K562 (cell line): ENCODE results near the gene RGS14. TPM values are rescaled to one million over a fixed set of nuclear protein-coding genes. Genes with fewer than 3 reads are reported as not detected.

Experiments
- ESRRB ChIP-seq: fragments of 250-450 bp; sonication (Bioruptor Pico); IDR thresholded peaks from 2 replicates; pipeline ENCODE4 v1.5.0; 2020; ENCODE audit warnings: mild to moderate bottlenecking, moderate library complexity, borderline replicate concordance
- FIP1L1 ChIP-seq: fragments of 200-400 bp; formaldehyde crosslinking; IDR thresholded peaks from 2 replicates; pipeline ENCODE4 v1.6.1; 2018; ENCODE audit warnings: mild to moderate bottlenecking, low read depth, low read length; ENCODE audit not compliant: poor library complexity, severe bottlenecking
- HDAC3 ChIP-seq: fragments of 450-650 bp; IDR thresholded peaks from 2 replicates; pipeline ENCODE4 v1.6.1; 2018; ENCODE audit warnings: borderline replicate concordance, mild to moderate bottlenecking, moderate library complexity; ENCODE audit not compliant: partially characterized antibody
- KDM4B ChIP-seq, 2 experiments: fragments of 450-650 bp in 1 of 2; sonication (generic) in 1 of 2; IDR thresholded peaks; 2 replicates each; pipeline ENCODE4 v1.6.1; 2016 to 2017; ENCODE audit warnings: borderline replicate concordance in 2 of 2, antibody characterized with exemption in 1 of 2, low read depth in 1 of 2, mild to moderate bottlenecking in 1 of 2
- KDM5B ChIP-seq: fragments of 200-600 bp; sonication (generic); IDR thresholded peaks from 2 replicates; pipeline ENCODE4 v1.6.1; 2012; ENCODE audit warnings: low read depth, mild to moderate bottlenecking, moderate library complexity, low read length, control low read depth, inconsistent platforms; ENCODE audit not compliant: insufficient replicate concordance
- NR1H2 ChIP-seq: sonication (generic); formaldehyde crosslinking; IDR thresholded peaks from 2 replicates; pipeline ENCODE4 v1.4.0; 2020; ENCODE audit warnings: mild to moderate bottlenecking, missing genetic modification reagents
- SP2 ChIP-seq: IDR thresholded peaks from 2 replicates; pipeline ENCODE4 v1.6.1; 2011; ENCODE audit warnings: mild to moderate bottlenecking, low read depth, low read length, moderate library complexity; ENCODE audit not compliant: poor library complexity, severe bottlenecking; ENCODE audit errors: extremely low read depth
- STAG1 ChIP-seq: sonication (generic); formaldehyde crosslinking; IDR thresholded peaks from 2 replicates; pipeline ENCODE4 v1.5.0; 2020; ENCODE audit warnings: missing genetic modification reagents, borderline replicate concordance
- TGIF2 ChIP-seq: sonication (generic); formaldehyde crosslinking; IDR thresholded peaks from 2 replicates; pipeline ENCODE4 v1.8.1; 2022; ENCODE audit warnings: mild to moderate bottlenecking, missing genetic modification reagents, moderate library complexity
- TOE1 ChIP-seq, 2 experiments: fragments of 450-650 bp in 1 of 2; sonication (generic) in 1 of 2; formaldehyde crosslinking in 1 of 2; IDR thresholded peaks; 2 replicates each; pipeline versions ENCODE4 v1.7.1 to v1.8.0; 2016 to 2022; ENCODE audit warnings: borderline replicate concordance in 2 of 2, mild to moderate bottlenecking in 2 of 2, antibody characterized with exemption in 1 of 2, inconsistent platforms in 1 of 2, low read depth in 1 of 2, missing genetic modification reagents in 1 of 2, moderate library complexity in 1 of 2
- ZBED1 ChIP-seq: IDR thresholded peaks from 2 replicates; pipeline ENCODE4 v1.6.1; 2014
- ZNF133 ChIP-seq: fragments of 250-450 bp; sonication (Bioruptor Pico); IDR thresholded peaks from 2 replicates; pipeline ENCODE4 v1.4.0; 2020; ENCODE audit warnings: mild to moderate bottlenecking
- polyA plus RNA-seq, 8 experiments: library from polyadenylated mRNA; depleted of rRNA in 4 of 8; stranded (reverse) in 5 of 8; unstranded in 3 of 8; fragments of >200 nt; fragmentation: Nextera tagmentation in 2 of 8; fragmentation: Illumina TruSeq in 1 of 8; extraction: Ambion mirVana in 2 of 8; extraction: Trizol in 1 of 8; gene quantifications; 2 replicates each; pipeline versions ENCODE4 v1.2.1 to v1.2.3, GENCODE V29; 2011 to 2014; ENCODE audit warnings: inconsistent platforms in 1 of 8, missing spikeins in 1 of 8
- total RNA-seq, 7 experiments: library from RNA; depleted of rRNA in 6 of 7; stranded (reverse); fragments of >200 nt in 6 of 7; fragmentation: Illumina TruSeq in 2 of 7; extraction: Trizol in 2 of 7; gene quantifications; 2 replicates each; pipeline versions ENCODE4 v1.2.1 to v1.2.3, GENCODE V29; 2011 to 2021; ENCODE audit warnings: low replicate concordance in 1 of 7
- TF ChIP-seq, protein P1 (sequence below): fragments of 200-800 bp; sonication (Bioruptor generic); IDR thresholded peaks from 2 replicates; pipeline ENCODE4 v1.6.1; 2017; ENCODE audit warnings: missing genetic modification characterization, missing compliant biosample characterization
- TF ChIP-seq, protein P2 (sequence below): sonication (generic); formaldehyde crosslinking; IDR thresholded peaks from 2 replicates; pipeline ENCODE4 v1.8.1; 2023; ENCODE audit warnings: mild to moderate bottlenecking, missing genetic modification reagents
- TF ChIP-seq, protein P3 (sequence below): sonication (generic); formaldehyde crosslinking; IDR thresholded peaks from 2 replicates; pipeline ENCODE4 v1.4.0; 2020; ENCODE audit warnings: mild to moderate bottlenecking, missing genetic modification reagents
- TF ChIP-seq, protein P4 (sequence below), 2 experiments: fragments of 450-650 bp; IDR thresholded peaks; 2 replicates each; pipeline ENCODE4 v1.6.1; 2016

RGS14 gene
- total and polyA plus RNA-seq, 9 of the 15 experiments (the other 6 are each of a cell fraction or from before 2014, with no cell fraction given), result 0.28 to 75.9 (median 34.5) TPM

DNA sequence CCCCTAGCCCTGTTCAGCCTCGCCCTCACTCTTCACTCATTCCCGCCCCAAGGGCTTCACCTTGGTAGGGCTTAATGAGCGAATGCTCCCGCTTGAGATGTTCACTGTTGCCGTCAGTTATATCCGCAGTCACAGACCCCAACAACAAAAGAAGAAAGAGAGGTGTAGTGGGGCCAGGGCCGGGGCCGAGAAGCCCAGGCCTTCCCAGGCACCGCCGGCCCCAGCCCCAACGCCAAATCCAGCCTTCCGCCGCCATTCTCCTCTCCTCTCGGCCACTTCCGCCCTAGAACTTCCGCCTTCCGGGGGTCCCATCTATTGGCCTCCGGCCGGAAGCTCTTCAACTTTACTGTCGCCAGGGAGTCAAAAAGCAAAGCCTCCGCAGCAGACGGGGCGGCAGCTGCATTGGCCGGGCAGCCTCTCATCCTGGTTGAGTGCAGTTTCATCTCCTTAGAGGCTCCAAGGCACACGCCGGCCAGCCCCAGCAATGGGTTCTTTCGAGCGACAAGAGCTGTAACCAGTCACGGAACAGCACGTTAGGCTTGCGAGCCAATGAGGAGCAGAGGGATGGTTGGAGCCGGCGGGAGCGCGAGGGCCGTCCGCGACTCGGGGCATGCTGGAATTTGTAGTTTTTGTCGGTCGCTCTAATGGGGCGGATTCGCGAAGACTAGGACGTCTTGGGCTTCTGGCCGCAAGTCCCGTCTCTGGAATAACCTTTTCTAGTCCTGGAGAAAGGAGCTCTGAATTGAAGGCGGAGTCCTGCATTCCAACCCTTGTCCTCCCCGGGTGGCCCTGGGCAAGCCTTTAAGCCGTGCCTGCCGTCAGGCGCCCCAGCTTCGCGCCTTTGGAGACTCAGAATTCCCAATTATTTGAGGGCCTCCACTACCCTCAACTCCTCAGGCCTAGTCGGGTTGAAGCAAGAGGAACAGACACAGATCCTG lies 6.1 kb upstream of the RGS14 start, which contains the start of gene LMAN2 (continued):
- TF ChIP-seq, protein P1, sequence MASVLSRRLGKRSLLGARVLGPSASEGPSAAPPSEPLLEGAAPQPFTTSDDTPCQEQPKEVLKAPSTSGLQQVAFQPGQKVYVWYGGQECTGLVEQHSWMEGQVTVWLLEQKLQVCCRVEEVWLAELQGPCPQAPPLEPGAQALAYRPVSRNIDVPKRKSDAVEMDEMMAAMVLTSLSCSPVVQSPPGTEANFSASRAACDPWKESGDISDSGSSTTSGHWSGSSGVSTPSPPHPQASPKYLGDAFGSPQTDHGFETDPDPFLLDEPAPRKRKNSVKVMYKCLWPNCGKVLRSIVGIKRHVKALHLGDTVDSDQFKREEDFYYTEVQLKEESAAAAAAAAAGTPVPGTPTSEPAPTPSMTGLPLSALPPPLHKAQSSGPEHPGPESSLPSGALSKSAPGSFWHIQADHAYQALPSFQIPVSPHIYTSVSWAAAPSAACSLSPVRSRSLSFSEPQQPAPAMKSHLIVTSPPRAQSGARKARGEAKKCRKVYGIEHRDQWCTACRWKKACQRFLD (CRISPR knock-in tag), result peak; percentile 18; the same call in 1 of the 2 replicates
- TF ChIP-seq KDM5B, result peak; percentile 63
- TF ChIP-seq SP2, result peak; percentile 74
- peak; percentile 26 for TF ChIP-seq FIP1L1
- no peak for TF ChIP-seq ZNF133 (CRISPR knock-in tag)
- TF ChIP-seq, protein P2, sequence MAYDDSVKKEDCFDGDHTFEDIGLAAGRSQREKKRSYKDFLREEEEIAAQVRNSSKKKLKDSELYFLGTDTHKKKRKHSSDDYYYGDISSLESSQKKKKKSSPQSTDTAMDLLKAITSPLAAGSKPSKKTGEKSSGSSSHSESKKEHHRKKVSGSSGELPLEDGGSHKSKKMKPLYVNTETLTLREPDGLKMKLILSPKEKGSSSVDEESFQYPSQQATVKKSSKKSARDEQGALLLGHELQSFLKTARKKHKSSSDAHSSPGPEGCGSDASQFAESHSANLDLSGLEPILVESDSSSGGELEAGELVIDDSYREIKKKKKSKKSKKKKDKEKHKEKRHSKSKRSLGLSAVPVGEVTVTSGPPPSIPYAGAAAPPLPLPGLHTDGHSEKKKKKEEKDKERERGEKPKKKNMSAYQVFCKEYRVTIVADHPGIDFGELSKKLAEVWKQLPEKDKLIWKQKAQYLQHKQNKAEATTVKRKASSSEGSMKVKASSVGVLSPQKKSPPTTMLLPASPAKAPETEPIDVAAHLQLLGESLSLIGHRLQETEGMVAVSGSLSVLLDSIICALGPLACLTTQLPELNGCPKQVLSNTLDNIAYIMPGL (CRISPR knock-in tag), result peak; percentile 49; the same call in 1 of the 2 replicates
- TF ChIP-seq TGIF2 (CRISPR knock-in tag), result no peak
- 0 out of 2 replicates have a peak, but pooled peaks have one; percentile 75 for TF ChIP-seq NR1H2
- TF ChIP-seq, protein P3, sequence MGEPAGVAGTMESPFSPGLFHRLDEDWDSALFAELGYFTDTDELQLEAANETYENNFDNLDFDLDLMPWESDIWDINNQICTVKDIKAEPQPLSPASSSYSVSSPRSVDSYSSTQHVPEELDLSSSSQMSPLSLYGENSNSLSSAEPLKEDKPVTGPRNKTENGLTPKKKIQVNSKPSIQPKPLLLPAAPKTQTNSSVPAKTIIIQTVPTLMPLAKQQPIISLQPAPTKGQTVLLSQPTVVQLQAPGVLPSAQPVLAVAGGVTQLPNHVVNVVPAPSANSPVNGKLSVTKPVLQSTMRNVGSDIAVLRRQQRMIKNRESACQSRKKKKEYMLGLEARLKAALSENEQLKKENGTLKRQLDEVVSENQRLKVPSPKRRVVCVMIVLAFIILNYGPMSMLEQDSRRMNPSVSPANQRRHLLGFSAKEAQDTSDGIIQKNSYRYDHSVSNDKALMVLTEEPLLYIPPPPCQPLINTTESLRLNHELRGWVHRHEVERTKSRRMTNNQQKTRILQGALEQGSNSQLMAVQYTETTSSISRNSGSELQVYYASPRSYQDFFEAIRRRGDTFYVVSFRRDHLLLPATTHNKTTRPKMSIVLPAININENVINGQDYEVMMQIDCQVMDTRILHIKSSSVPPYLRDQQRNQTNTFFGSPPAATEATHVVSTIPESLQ (CRISPR knock-in tag), result peak; percentile 69; the same call in 1 of the 2 replicates
- TF ChIP-seq, protein P4, sequence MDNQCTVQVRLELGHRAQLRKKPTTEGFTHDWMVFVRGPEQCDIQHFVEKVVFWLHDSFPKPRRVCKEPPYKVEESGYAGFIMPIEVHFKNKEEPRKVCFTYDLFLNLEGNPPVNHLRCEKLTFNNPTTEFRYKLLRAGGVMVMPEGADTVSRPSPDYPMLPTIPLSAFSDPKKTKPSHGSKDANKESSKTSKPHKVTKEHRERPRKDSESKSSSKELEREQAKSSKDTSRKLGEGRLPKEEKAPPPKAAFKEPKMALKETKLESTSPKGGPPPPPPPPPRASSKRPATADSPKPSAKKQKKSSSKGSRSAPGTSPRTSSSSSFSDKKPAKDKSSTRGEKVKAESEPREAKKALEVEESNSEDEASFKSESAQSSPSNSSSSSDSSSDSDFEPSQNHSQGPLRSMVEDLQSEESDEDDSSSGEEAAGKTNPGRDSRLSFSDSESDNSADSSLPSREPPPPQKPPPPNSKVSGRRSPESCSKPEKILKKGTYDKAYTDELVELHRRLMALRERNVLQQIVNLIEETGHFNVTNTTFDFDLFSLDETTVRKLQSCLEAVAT (IDR thresholded peaks at IDR 0.05), result peak; percentile 52 to 69; a peak in 2 of 4 replicates
- TF ChIP-seq KDM4B (IDR thresholded peaks at IDR 0.05; ENCODE audit: borderline replicate concordance in 2 of 2, low read depth in 1 of 2), result peak in 1 of 2 experiments; percentile 86; a peak in 1 of 4 replicates
- TF ChIP-seq ZBED1, result no peak
- TF ChIP-seq TOE1 (IDR thresholded peaks at IDR 0.05; ENCODE audit: borderline replicate concordance), result peak; percentile 92; the same call in 1 of the 2 replicates
- TF ChIP-seq TOE1 (CRISPR knock-in tag; IDR thresholded peaks at IDR 0.05; ENCODE audit: borderline replicate concordance, low read depth), result 0 out of 2 replicates have a peak, but pooled peaks have one; percentile 51
- no peak for TF ChIP-seq ESRRB
- no peak for TF ChIP-seq HDAC3
- TF ChIP-seq STAG1, result no peak
